GM23338 (cell line): ENCODE results near the gene POPDC2. TPM values are rescaled to one million over a fixed set of nuclear protein-coding genes. Genes with fewer than 3 reads are reported as not detected.
A peak's percentile ranks its signal among the peaks of the same experiment; 100 is the strongest.

ENCODE experiments used
- ATAC-seq: fragments of 200-7000 bp; cut with Tn5 transposase; 3 replicates; pipeline ENCODE4 v1.9.1; 2020
- DNase-seq: peaks from one replicate; pipeline ENCODE4 v3.0.0-alpha.2; 2015; ENCODE audit warnings: low spot score
- H2AFZ ChIP-seq: fragments of 200-600 bp; sonication (generic); 2 replicates; pipeline ENCODE4 v1.8.0; 2016; ENCODE audit warnings: antibody characterized with exemption, mild to moderate bottlenecking, moderate library complexity
- H3F3A ChIP-seq: fragments of 200-600 bp; sonication (generic); replicated peaks from 2 replicates; pipeline ENCODE4 v1.8.0; 2017; ENCODE audit warnings: antibody characterized with exemption, mixed run types, low read depth
- H3K27ac ChIP-seq: fragments of 200-600 bp; sonication (generic); 2 replicates; pipeline ENCODE4 v1.6.1; 2016; ENCODE audit warnings: low read depth
- H3K27me3 ChIP-seq: fragments of 200-600 bp; sonication (generic); 2 replicates; pipeline ENCODE4 v1.8.0; 2016; ENCODE audit warnings: mild to moderate bottlenecking, mixed run types, moderate library complexity; ENCODE audit not compliant: insufficient read depth
- H3K36me3 ChIP-seq: fragments of 200-600 bp; sonication (generic); 2 replicates; pipeline ENCODE4 v1.8.0; 2016; ENCODE audit warnings: mild to moderate bottlenecking; ENCODE audit not compliant: insufficient read depth
- H3K4me1 ChIP-seq: fragments of 200-600 bp; sonication (generic); 2 replicates; pipeline ENCODE4 v1.8.0; 2016; ENCODE audit warnings: mild to moderate bottlenecking, moderate library complexity; ENCODE audit not compliant: insufficient read depth
- H3K4me2 ChIP-seq: fragments of 200-600 bp; sonication (generic); 2 replicates; pipeline ENCODE4 v1.7.1; 2017; ENCODE audit warnings: mixed run types
- H3K4me3 ChIP-seq: fragments of 200-600 bp; sonication (generic); 2 replicates; pipeline ENCODE4 v1.6.1; 2016; ENCODE audit warnings: mixed run types
- H3K79me2 ChIP-seq: fragments of 200-600 bp; sonication (generic); replicated peaks from 2 replicates; pipeline ENCODE4 v1.8.0; 2017; ENCODE audit warnings: mild to moderate bottlenecking; ENCODE audit not compliant: insufficient read depth
- H3K9me2 ChIP-seq: fragments of 200-600 bp; sonication (generic); 2 replicates; pipeline ENCODE4 v1.8.0; 2017; ENCODE audit not compliant: insufficient read depth
- H4K20me1 ChIP-seq: fragments of 200-600 bp; sonication (generic); replicated peaks from 2 replicates; pipeline ENCODE4 v1.8.0; 2017; ENCODE audit warnings: mild to moderate bottlenecking; ENCODE audit not compliant: insufficient read depth
- H3K27ac Mint-ChIP-seq: 2 replicates; pipeline ENCODE4 v1.8.0; 2020; ENCODE audit warnings: inconsistent platforms, mild to moderate bottlenecking, moderate library complexity, mixed read lengths
- H3K27me3 Mint-ChIP-seq: 3 replicates; pipeline ENCODE4 v1.8.0; 2022; ENCODE audit warnings: low read depth, mild to moderate bottlenecking, moderate library complexity, mixed read lengths, inconsistent platforms; ENCODE audit not compliant: insufficient read depth, poor library complexity
- H3K36me3 Mint-ChIP-seq: 3 replicates; pipeline ENCODE4 v1.8.0; 2021; ENCODE audit warnings: low read depth, mild to moderate bottlenecking, inconsistent platforms, moderate library complexity, mixed read lengths
- H3K4me1 Mint-ChIP-seq: 3 replicates; pipeline ENCODE4 v1.8.0; 2020; ENCODE audit warnings: mild to moderate bottlenecking, inconsistent platforms, mixed read lengths
- H3K4me3 Mint-ChIP-seq: 3 replicates; pipeline ENCODE4 v1.8.0; 2021; ENCODE audit warnings: moderate library complexity, mild to moderate bottlenecking, inconsistent platforms, mixed read lengths
- H3K9me3 Mint-ChIP-seq: 3 replicates; pipeline ENCODE4 v1.8.0; 2020; ENCODE audit warnings: moderate library complexity, mild to moderate bottlenecking, inconsistent platforms, mixed read lengths
- CREB1 ChIP-seq: fragments of 250-450 bp; sonication (Bioruptor Pico); IDR thresholded peaks from 2 replicates; pipeline ENCODE4 v1.5.0; 2020; ENCODE audit warnings: low read depth, mild to moderate bottlenecking, moderate library complexity
- STAT1 ChIP-seq: IDR thresholded peaks from one replicate; pipeline ENCODE4 v1.6.1; 2016; ENCODE audit warnings: antibody characterized with exemption; ENCODE audit not compliant: unreplicated experiment
- ZNF114 ChIP-seq: fragments of 250-450 bp; sonication (Bioruptor Pico); IDR thresholded peaks from 2 replicates; pipeline ENCODE4 v1.5.0; 2020; ENCODE audit warnings: mild to moderate bottlenecking, moderate library complexity
- ZNF331 ChIP-seq: fragments of 250-450 bp; sonication (Bioruptor Pico); IDR thresholded peaks from 2 replicates; pipeline ENCODE4 v1.5.0; 2020; ENCODE audit warnings: low read depth, mild to moderate bottlenecking, moderate library complexity
- ZNF462 ChIP-seq: fragments of 250-450 bp; sonication (Bioruptor Pico); IDR thresholded peaks from 2 replicates; pipeline ENCODE4 v1.5.0; 2020; ENCODE audit warnings: mild to moderate bottlenecking, moderate library complexity
- polyA plus RNA-seq: library from polyadenylated mRNA; unstranded; fragments of >200 nt; fragmentation: Nextera tagmentation; extraction: Ambion mirVana; gene quantifications from 2 replicates; pipeline ENCODE4 v1.2.1, GENCODE V29; 2016
- total RNA-seq: library from RNA; depleted of rRNA; stranded (reverse); fragments of >200 nt; shearing (Covaris generic); gene quantifications from 2 replicates; pipeline ENCODE4 v1.2.3, GENCODE V29; 2014

POPDC2 gene
- total and polyA plus RNA-seq, 2 experiments from 2014 or later: 0.36 TPM; not detected in 1

- TF ChIP-seq ZNF462 (CRISPR knock-in tag) (no peak), CREB1 (CRISPR knock-in tag) (no peak), STAT1 (no peak), ZNF331 (no peak)
Measured at GRCh38 chr3:119676020-119676419, 15.6 kb upstream of the POPDC2 start (continued).

GRCh38 chr3:119675188-119675874 is 14.9 kb upstream of the POPDC2 start:
- H3K4me2 ChIP-seq: peak overlapping the region; percentile 97
- peaks cover 8% of the 10 kb centered on the region for H3K27me3 Mint-ChIP-seq
- no peak for TF ChIP-seq ZNF114 (CRISPR knock-in tag)
- H3K4me1 Mint-ChIP-seq: peaks cover 15% of the 10 kb centered on the region; the same call in 1 of the 3 replicates
- H3K4me1 ChIP-seq: peaks cover 6% of the 10 kb centered on the region; the same call in 1 of the 2 replicates
- H3F3A ChIP-seq: no peaks in the 10 kb centered on the region
- H3K27me3 ChIP-seq: no peaks in the 10 kb centered on the region
- H3K36me3 ChIP-seq: peaks cover 19% of the 10 kb centered on the region
- no peak overlapping the region for H3K27ac ChIP-seq
- H3K9me2 ChIP-seq: no peaks in the 10 kb centered on the region
- ATAC-seq (no peak), DNase-seq (no peak)
- no peaks in the 10 kb centered on the region for H3K9me3 Mint-ChIP-seq
- H3K27ac Mint-ChIP-seq: no peak overlapping the region
- H4K20me1 ChIP-seq: no peaks in the 10 kb centered on the region
- H2AFZ ChIP-seq: no peak overlapping the region
- peaks cover 42% of the 10 kb centered on the region for H3K36me3 Mint-ChIP-seq
- H3K4me3 Mint-ChIP-seq: peak overlapping the region; percentile 94
- peaks cover 17% of the 10 kb centered on the region for H3K79me2 ChIP-seq
- peak overlapping the region; percentile 75; the same call in 1 of the 2 replicates for H3K4me3 ChIP-seq
